IMR-90 (cell line): ENCODE measurements around the gene TNIP1. TPM values are rescaled to one million over a fixed set of nuclear protein-coding genes. Genes with fewer than 3 reads are reported as not detected.
A peak's percentile ranks its signal among the peaks of the same experiment; 100 is the strongest.

ENCODE experiments used
- ATAC-seq: fragments of 200-7000 bp; cut with Tn5 transposase; 2 replicates; pipeline ENCODE4 v1.9.1; 2020; ENCODE audit warnings: low read depth, mild to moderate bottlenecking, moderate library complexity
- BruUV-seq: library from RNA; stranded (reverse); fragments of 400-500 nt; replicated peaks from 2 replicates; lab custom pipeline; 2021; lab: Mats Ljungman, UMichigan
- CTCF ChIA-PET: fragments of 300-600 bp; formaldehyde crosslinking; extraction: SDS; loops from one replicate; lab custom pipeline; 2021; ENCODE audit warnings: antibody characterized with exemption; lab: Yijun Ruan, JAX
- POLR2A ChIA-PET: fragments of 300-600 bp; sonication (Branson Sonifier 250); formaldehyde crosslinking; loops from one replicate; lab custom pipeline; 2022; ENCODE audit warnings: antibody characterized with exemption; ENCODE audit not compliant: unreplicated experiment; lab: Charles Lee
- DNase-seq: peaks from one replicate; pipeline ENCODE4 v3.0.0; 2013
- H2AFZ ChIP-seq: replicated peaks from 2 replicates; pipeline ENCODE3; 2013; ENCODE audit warnings: low read length, mild to moderate bottlenecking; ENCODE audit not compliant: poor library complexity
- H2AK5ac ChIP-seq: 2 replicates; pipeline ENCODE4 v1.6.1; 2013; ENCODE audit warnings: low read depth, low read length, inconsistent platforms
- H2AK9ac ChIP-seq: replicated peaks from 2 replicates; pipeline ENCODE3; 2013; ENCODE audit warnings: mild to moderate bottlenecking, low read depth, low read length, moderate library complexity; ENCODE audit not compliant: poor library complexity
- H2BK120ac ChIP-seq: 2 replicates; pipeline ENCODE4 v1.6.1; 2013; ENCODE audit warnings: low read depth, low read length, inconsistent platforms
- H2BK15ac ChIP-seq: 3 replicates; pipeline ENCODE4 v1.6.1; 2013; ENCODE audit warnings: low read depth, low read length, inconsistent platforms
- H2BK20ac ChIP-seq: 2 replicates; pipeline ENCODE4 v1.6.1; 2013; ENCODE audit warnings: low read depth, mild to moderate bottlenecking, inconsistent platforms, low read length, moderate library complexity
- H2BK5ac ChIP-seq: 2 replicates; pipeline ENCODE4 v1.6.1; 2013; ENCODE audit warnings: mild to moderate bottlenecking, low read depth, low read length, inconsistent platforms; ENCODE audit not compliant: poor library complexity, severe bottlenecking
- H3K14ac ChIP-seq: replicated peaks from 2 replicates; pipeline ENCODE4 v1.6.1; 2013; ENCODE audit warnings: low read depth, low read length, inconsistent platforms
- H3K18ac ChIP-seq: 2 replicates; pipeline ENCODE4 v1.6.1; 2013; ENCODE audit warnings: low read depth, low read length, control low read depth
- H3K23ac ChIP-seq: 2 replicates; pipeline ENCODE4 v1.6.1; 2013; ENCODE audit warnings: low read depth, low read length, inconsistent platforms
- H3K27ac ChIP-seq: 2 replicates; pipeline ENCODE4 v1.5.1; 2013; ENCODE audit warnings: mild to moderate bottlenecking, control low read depth, low read length; ENCODE audit not compliant: insufficient read depth
- H3K27me3 ChIP-seq: 2 replicates; pipeline ENCODE4 v1.6.1; 2013; ENCODE audit warnings: low read length; ENCODE audit not compliant: control insufficient read depth, insufficient read depth
- H3K36me3 ChIP-seq: 2 replicates; pipeline ENCODE4 v1.6.1; 2013; ENCODE audit warnings: low read length, mixed read lengths; ENCODE audit not compliant: control insufficient read depth, insufficient read depth
- H3K4ac ChIP-seq: 2 replicates; pipeline ENCODE4 v1.6.1; 2013; ENCODE audit warnings: low read depth, low read length, inconsistent platforms
- H3K4me1 ChIP-seq: 2 replicates; pipeline ENCODE4 v1.6.1; 2013; ENCODE audit warnings: low read length, mixed read lengths; ENCODE audit not compliant: control insufficient read depth, insufficient read depth
- H3K4me2 ChIP-seq: 2 replicates; pipeline ENCODE4 v1.6.1; 2013; ENCODE audit warnings: low read depth, mild to moderate bottlenecking, control low read depth, low read length, moderate library complexity
- H3K4me3 ChIP-seq: 2 replicates; pipeline ENCODE4 v1.5.1; 2013; ENCODE audit warnings: low read depth, mild to moderate bottlenecking, control low read depth, low read length, moderate library complexity; ENCODE audit not compliant: insufficient read depth
- H3K56ac ChIP-seq: 2 replicates; pipeline ENCODE4 v1.6.1; 2013; ENCODE audit warnings: low read length, inconsistent platforms; ENCODE audit not compliant: insufficient read depth; ENCODE audit errors: extremely low read depth
- H3K79me1 ChIP-seq, 2 experiments: 2 replicates each; pipeline ENCODE4 v1.6.1; 2013; ENCODE audit warnings: low read length in 2 of 2, inconsistent platforms in 1 of 2, low read depth in 1 of 2
- H3K9ac ChIP-seq: 2 replicates; pipeline ENCODE4 v1.6.1; 2013; ENCODE audit warnings: low read depth, low read length, control low read depth
- H3K9me1 ChIP-seq: 2 replicates; pipeline ENCODE4 v1.6.1; 2013; ENCODE audit warnings: low read length, inconsistent platforms; ENCODE audit not compliant: insufficient read depth
- H3K9me3 ChIP-seq: 2 replicates; pipeline ENCODE4 v1.6.1; 2013; ENCODE audit warnings: low read length; ENCODE audit not compliant: control insufficient read depth, insufficient read depth
- H4K20me1 ChIP-seq: 2 replicates; pipeline ENCODE4 v1.6.1; 2013; ENCODE audit warnings: low read length, inconsistent platforms; ENCODE audit not compliant: insufficient read depth
- H4K5ac ChIP-seq: 2 replicates; pipeline ENCODE4 v1.6.1; 2013; ENCODE audit warnings: mild to moderate bottlenecking, low read depth, low read length, control low read depth
- H4K8ac ChIP-seq, 2 experiments: 2 replicates each; pipeline ENCODE4 v1.6.1; 2013; ENCODE audit warnings: low read depth in 2 of 2, low read length in 2 of 2, control low read depth in 1 of 2, inconsistent platforms in 1 of 2
- H4K91ac ChIP-seq: 2 replicates; pipeline ENCODE4 v1.6.1; 2013; ENCODE audit warnings: low read depth, low read length, inconsistent platforms; ENCODE audit not compliant: insufficient read depth
- BHLHE40 ChIP-seq: fragments of 150-350 bp; IDR thresholded peaks from 2 replicates; pipeline ENCODE4 v1.6.1; 2016; ENCODE audit warnings: mild to moderate bottlenecking, low read depth, low read length
- CEBPB ChIP-seq: IDR thresholded peaks from 2 replicates; pipeline ENCODE4 v1.6.1; 2012; ENCODE audit warnings: low read depth, low read length, improper control_type of control experiment
- CHD1 ChIP-seq: IDR thresholded peaks from 2 replicates; pipeline ENCODE4 v1.6.1; 2012; ENCODE audit warnings: low read depth, low read length, improper control_type of control experiment
- CTCF ChIP-seq: conservative IDR thresholded peaks from 2 replicates; pipeline ENCODE4 v1.5.1; 2012; ENCODE audit warnings: mild to moderate bottlenecking, low read depth, low read length, improper control_type of control experiment
- ELK1 ChIP-seq: fragments of 150-350 bp; IDR thresholded peaks from 2 replicates; pipeline ENCODE4 v1.6.1; 2016; ENCODE audit warnings: low read depth, mild to moderate bottlenecking, low read length, moderate library complexity, borderline replicate concordance
- FOS ChIP-seq: fragments of 150-350 bp; IDR thresholded peaks from 2 replicates; pipeline ENCODE4 v1.6.1; 2016; ENCODE audit warnings: low read depth, low read length
- MAFK ChIP-seq: IDR thresholded peaks from 2 replicates; pipeline ENCODE4 v1.6.1; 2012; ENCODE audit warnings: low read depth, low read length, improper control_type of control experiment
- MAZ ChIP-seq: IDR thresholded peaks from 2 replicates; pipeline ENCODE4 v1.6.1; 2012; ENCODE audit warnings: low read depth, mild to moderate bottlenecking, low read length, improper control_type of control experiment, moderate library complexity, borderline replicate concordance
- MXI1 ChIP-seq: IDR thresholded peaks from 2 replicates; pipeline ENCODE4 v1.6.1; 2012; ENCODE audit warnings: low read depth, mild to moderate bottlenecking, low read length, moderate library complexity, borderline replicate concordance
- NFE2L2 ChIP-seq: fragments of 150-350 bp; IDR thresholded peaks from 2 replicates; pipeline ENCODE4 v1.6.1; 2016; ENCODE audit warnings: low read depth, mild to moderate bottlenecking, low read length
- POLR2A ChIP-seq: IDR thresholded peaks from 2 replicates; pipeline ENCODE4 v1.6.1; 2012; ENCODE audit warnings: mild to moderate bottlenecking, low read depth, low read length
- RAD21 ChIP-seq: IDR thresholded peaks from 2 replicates; pipeline ENCODE4 v1.6.1; 2012; ENCODE audit warnings: low read length, improper control_type of control experiment
- RCOR1 ChIP-seq: IDR thresholded peaks from 2 replicates; pipeline ENCODE4 v1.6.1; 2012; ENCODE audit warnings: mild to moderate bottlenecking, low read length, improper control_type of control experiment; ENCODE audit not compliant: insufficient replicate concordance
- RFX5 ChIP-seq: IDR thresholded peaks from 2 replicates; pipeline ENCODE4 v1.8.0; 2012; ENCODE audit warnings: low read depth, mild to moderate bottlenecking, low read length, moderate library complexity
- SMC3 ChIP-seq: fragments of 150-350 bp; IDR thresholded peaks from 2 replicates; pipeline ENCODE4 v1.6.1; 2016; ENCODE audit warnings: low read depth, mild to moderate bottlenecking, antibody characterized with exemption, low read length, moderate library complexity
- WGBS, 2 experiments: methylation state at CpG; one replicate each; pipeline versions ENCODE4 v1.1.5 to v1.1.7; 2013; ENCODE audit warnings: missing lambda C conversion rate in 2 of 2; ENCODE audit not compliant: insufficient read length in 1 of 2; ENCODE audit errors: extremely low coverage in 2 of 2; 5-methylcytosine and 5-hydroxymethylcytosine counted together
- dilution Hi-C: fragments of 300-500 bp; cut with HindIII; formaldehyde crosslinking; loops from one replicate; pipeline ENCODE4 v1.14.3; 2018; ENCODE audit warnings: low sequenced_read_pairs; ENCODE audit not compliant: unreplicated experiment
- in situ Hi-C: fragments of 300-500 bp; cut with MboI; formaldehyde crosslinking; loops from 3 replicates; pipeline ENCODE4 v1.14.3; 2019; ENCODE audit warnings: low sequenced_read_pairs, inconsistent platforms, mixed read lengths
- intact Hi-C: fragments of 100-400 bp; cut with micrococcal nuclease; formaldehyde crosslinking; loops from 2 replicates; pipeline ENCODE4 v1.10.0; 2022
- polyA plus RNA-seq, 3 experiments: library from polyadenylated mRNA; depleted of rRNA; stranded (reverse); fragments of >200 nt; gene quantifications; 2 replicates each; pipeline ENCODE4 v1.2.3, GENCODE V29; 2012; ENCODE audit warnings: low replicate concordance in 1 of 3
- total RNA-seq: library from RNA; depleted of rRNA; stranded (reverse); fragments of >200 nt; gene quantifications from 2 replicates; pipeline ENCODE4 v1.2.3, GENCODE V29; 2012

TNIP1 gene
- total and polyA plus RNA-seq, 2 of the 4 experiments (the other 2 are of a cell fraction): 63.8 to 92.8 TPM

- Histone ChIP-seq H3K56ac (no peak overlapping the region), H4K8ac (no peak overlapping the region), H2BK15ac (no peak overlapping the region), H2BK20ac (no peak overlapping the region), H4K20me1 (peaks cover 20% of the 10 kb centered on the region), H3K18ac (no peak overlapping the region), H3K4ac (no peak overlapping the region), H3K27ac (no peak overlapping the region), H3K23ac (no peak overlapping the region), H3K4me3 (no peak overlapping the region), H2BK120ac (no peak overlapping the region), H3K27me3 (no peaks in the 10 kb centered on the region), H4K91ac (no peak overlapping the region), H3K79me1 (peaks cover 46 to 90% of the 10 kb centered on the region in 2 experiments), H3K36me3 (peaks cover 52% of the 10 kb centered on the region), H2AFZ (no peak overlapping the region), H3K4me2 (no peak overlapping the region), H2AK9ac (no peak overlapping the region), H3K14ac (0 out of 2 replicates have a peak overlapping the region, but pooled peaks have one; percentile 34), H3K9me3 (no peaks in the 10 kb centered on the region), H4K5ac (no peak overlapping the region), H2AK5ac (no peak overlapping the region), H3K9me1 (peaks cover 41% of the 10 kb centered on the region), H3K4me1 (peaks cover 29% of the 10 kb centered on the region), H3K9ac (no peak overlapping the region), H2BK5ac (no peak overlapping the region)
- intact Hi-C loops: no loop called here
- no peak for ATAC-seq
- WGBS, 2 experiments: 75% methylated on average over 3 of the region's 6 CpGs; no CpG with 5 or more reads in 1 of the 2 experiments
- no peak for TF ChIP-seq RFX5
- TF ChIP-seq NFE2L2: no peak
- TF ChIP-seq MAFK: no peak
- TF ChIP-seq FOS: no peak
- TF ChIP-seq CHD1: no peak
- TF ChIP-seq ELK1: no peak
- TF ChIP-seq SMC3: no peak
- no peak for TF ChIP-seq RAD21
- TF ChIP-seq BHLHE40: no peak
- no peak for TF ChIP-seq CTCF
- TF ChIP-seq MXI1: no peak
- no peak for TF ChIP-seq POLR2A
- TF ChIP-seq RCOR1: no peak
- no peak for TF ChIP-seq CEBPB
- no peak for TF ChIP-seq MAZ
- dilution Hi-C loops: no loop called here
- in situ Hi-C loops: no loop called here
- CTCF ChIA-PET: interaction anchor here (1.0 to 1.2 kb wide), 3 partner anchors 9 to 178 kb away, joined by 3 read pairs; no protein-coding TSS in a partner anchor
- DNase-seq: no peak
- POLR2A ChIA-PET: no interaction called here
- no TSS peak for BruUV-seq
Observed at GRCh38 chr5:151060742-151061141, 20.1 kb downstream of the TNIP1 start.
